Smooth muscle cell of the umbilical artery (primary cell): ENCODE measurements around the gene CHRNG. TPM values are rescaled to one million over a fixed set of nuclear protein-coding genes. Genes with fewer than 3 reads are reported as not detected.

Experiments used
- total RNA-seq: library from RNA; depleted of rRNA; stranded (reverse); fragments of >200 nt; gene quantifications from 2 replicates; pipeline ENCODE4 v1.2.3, GENCODE V29; 2014

CHRNG gene
- total RNA-seq = not detected in 2 replicates

GRCh38 chr2:232539298-232540231 is at the start of gene CHRNG:
TSS of gene CHRNG (plus strand) at chr2:232539692. CDS start at chr2:232539748, 56 bp downstream.

GRCh38 chr2:232519581-232520438 is 19.7 kb upstream of the CHRNG start, which contains the start of gene PRSS56:
TSS of gene PRSS56 (plus strand) at chr2:232520388. CDS start at chr2:232520599, 211 bp downstream.

GRCh38 chr2:232525791-232526371 is 13.6 kb upstream of the CHRNG start, which contains the start of gene CHRND:
TSS of gene CHRND (plus strand) at chr2:232526160. CDS start at chr2:232526216, 56 bp downstream.

DNA sequence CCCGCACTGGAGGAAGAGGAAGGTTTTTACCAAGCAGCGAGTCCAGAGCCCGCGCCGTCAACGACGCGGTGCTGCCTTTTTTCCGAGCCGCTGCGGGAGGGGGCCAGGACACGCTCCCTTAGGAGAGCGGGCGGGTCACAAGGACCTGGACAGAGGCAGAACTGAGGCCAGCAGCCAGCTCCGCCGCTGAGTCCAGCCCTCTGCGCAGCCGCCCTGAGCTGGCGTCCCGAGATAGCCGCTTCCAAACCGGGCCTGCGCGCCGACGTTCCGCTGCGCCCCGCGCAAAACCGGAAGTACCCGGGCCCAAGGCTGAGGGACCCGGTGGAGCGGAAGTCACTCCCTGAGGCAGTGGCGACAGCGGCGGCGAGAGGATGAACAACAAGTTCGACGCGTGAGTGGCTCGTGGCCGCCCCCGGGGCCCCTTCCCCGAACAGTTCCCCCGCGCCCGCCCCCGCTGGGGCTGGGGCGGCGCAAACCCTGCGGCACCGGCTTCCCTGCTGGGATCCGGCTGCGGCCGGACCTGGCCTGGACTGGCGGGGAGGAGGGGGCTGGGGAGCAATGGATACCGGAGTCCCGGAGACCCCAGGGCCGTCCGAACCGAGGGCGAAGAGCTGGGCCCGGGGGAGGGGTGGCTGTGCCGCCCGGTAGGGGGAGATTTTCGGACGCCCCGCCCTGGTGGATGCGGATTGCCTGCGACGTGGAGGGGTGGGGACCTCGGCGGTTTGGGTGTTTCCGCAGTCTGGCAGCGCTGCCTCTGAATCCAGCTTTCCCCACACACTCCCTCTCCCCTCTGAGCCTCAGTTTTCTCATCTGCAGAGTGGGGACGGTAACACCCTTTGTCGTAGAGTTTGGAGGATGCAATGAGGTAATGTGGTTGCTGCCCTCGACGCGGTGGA is 11.1 kb downstream of the CHRNG start, which contains the start of the genes EIF4E2 and TIGD1:
Gene EIF4E2 (plus strand): TSS at position 336 of the 896 bp plus-strand sequence. CDS start 36 bp downstream, at position 372.
Gene TIGD1 (minus strand): TSS at position 204 of the 896 bp plus-strand sequence. CDS start 675 bp downstream, outside the sequence.

Other genes starting within 250 kb of the CHRNG start
- not detected in 2 replicates for gene ALPP, start 160.9 kb upstream of the CHRNG start, total RNA-seq
- not detected in 2 replicates for gene ALPG, start 132.8 kb upstream of the CHRNG start, total RNA-seq
- not detected in 2 replicates for gene ALPI, start 83.5 kb upstream of the CHRNG start, total RNA-seq
- not detected in 2 replicates for gene ECEL1, start 51.9 kb upstream of the CHRNG start, total RNA-seq
- not detected in 2 replicates for gene PRSS56, start 19.3 kb upstream of the CHRNG start, total RNA-seq
- not detected in 2 replicates for gene CHRND, start 13.5 kb upstream of the CHRNG start, total RNA-seq
- gene TIGD1, start 10.9 kb downstream of the CHRNG start, total RNA-seq = 2.4 and 3.3 TPM in 2 replicates
- gene EIF4E2, start 11.0 kb downstream of the CHRNG start, total RNA-seq = 78.7 and 84.8 TPM in 2 replicates
- gene EFHD1, start 93.9 kb downstream of the CHRNG start, total RNA-seq = not detected in 2 replicates
- 45.4 and 61.8 TPM in 2 replicates for gene GIGYF2, start 157.6 kb downstream of the CHRNG start, total RNA-seq
- gene KCNJ13, start 236.9 kb downstream of the CHRNG start, total RNA-seq = 0.14 and 2.7 TPM in 2 replicates